Subcutaneous preadipocyte (primary cell): ENCODE measurements around the gene TMPRSS5. TPM values are rescaled to one million over a fixed set of nuclear protein-coding genes. Genes with fewer than 3 reads are reported as not detected.

Source experiments
- small RNA-seq: library from RNA; depleted of rRNA; stranded (forward); fragments of <200 nt; gene quantifications from one replicate; pipeline ENCODE3, GENCODE V24; 2012
- total RNA-seq: library from RNA; depleted of rRNA; stranded (reverse); fragments of >200 nt; gene quantifications from 2 replicates; pipeline ENCODE4 v1.2.3, GENCODE V29; 2012

The TMPRSS5 gene
- under 0.01 TPM in 1 of 2 replicates, not detected in the other for total RNA-seq

GRCh38 chr11:113705871-113706655 is at the start of gene TMPRSS5:
Gene TMPRSS5 (minus strand): TSS chr11:113706308. CDS start chr11:113706224, 84 bp downstream.

Small RNA genes within 50 kb of the gene (small RNA-seq; reads per million reads assigned to genes)
- gene RPS29P19, result not detected

Other genes starting within 250 kb of the TMPRSS5 start
- not detected in 2 replicates for gene DRD2, start 230.9 kb downstream of the TMPRSS5 start, total RNA-seq
- gene ZW10, start 67.4 kb upstream of the TMPRSS5 start, total RNA-seq, result 19.5 and 28.0 TPM in 2 replicates
- not detected in 2 replicates for gene CLDN25, start 73.5 kb upstream of the TMPRSS5 start, total RNA-seq
- gene USP28, start 169.3 kb upstream of the TMPRSS5 start, total RNA-seq, result 19.5 and 33.6 TPM in 2 replicates
- under 0.01 TPM in 1 of 2 replicates, not detected in the other for gene HTR3B, start 198.5 kb upstream of the TMPRSS5 start, total RNA-seq